HL-60 (cell line): ENCODE results near the gene GNAT1.
A peak's percentile ranks its signal among the peaks of the same experiment; 100 is the strongest.

ENCODE experiments used
- DNase-seq, 2 experiments: peaks; one replicate each; pipeline ENCODE4 v3.0.0-alpha.2; 2010 to 2020; ENCODE audit warnings: low read depth in 1 of 2, low spot score in 1 of 2
- H3K27ac ChIP-seq: fragments of 250-450 bp; sonication (Bioruptor Pico); replicated peaks from 2 replicates; pipeline ENCODE4 v1.5.1; 2020; ENCODE audit warnings: mild to moderate bottlenecking, moderate library complexity
- H3K27me3 ChIP-seq: fragments of 250-450 bp; sonication (Bioruptor Pico); 2 replicates; pipeline ENCODE4 v1.5.1; 2021; ENCODE audit warnings: mild to moderate bottlenecking, moderate library complexity; ENCODE audit not compliant: insufficient read depth, poor library complexity, severe bottlenecking
- H3K4me3 ChIP-seq: replicated peaks from 2 replicates; pipeline ENCODE4 v1.5.1; 2011; ENCODE audit warnings: mild to moderate bottlenecking, control low read depth, low read length; ENCODE audit not compliant: insufficient read depth
- GABPA ChIP-seq: IDR thresholded peaks from 2 replicates; pipeline ENCODE4 v1.6.1; 2012; ENCODE audit warnings: low read depth
- POLR2AphosphoS5 ChIP-seq: IDR thresholded peaks from 2 replicates; pipeline ENCODE4 v1.6.1; 2012; ENCODE audit warnings: low read depth
- SPI1 ChIP-seq: IDR thresholded peaks from 2 replicates; pipeline ENCODE4 v1.6.1; 2012; ENCODE audit warnings: low read depth, mild to moderate bottlenecking, borderline replicate concordance
- TF ChIP-seq, protein P1 (sequence below): IDR thresholded peaks from 2 replicates; pipeline ENCODE4 v1.6.1; 2012; ENCODE audit warnings: low read depth; ENCODE audit not compliant: insufficient replicate concordance
- TF ChIP-seq, protein P2 (sequence below): IDR thresholded peaks from one replicate; pipeline ENCODE4 v1.5.1; 2011; ENCODE audit warnings: low read length, control low read depth, inconsistent platforms; ENCODE audit not compliant: insufficient read depth

Gene GNAT1

DNA sequence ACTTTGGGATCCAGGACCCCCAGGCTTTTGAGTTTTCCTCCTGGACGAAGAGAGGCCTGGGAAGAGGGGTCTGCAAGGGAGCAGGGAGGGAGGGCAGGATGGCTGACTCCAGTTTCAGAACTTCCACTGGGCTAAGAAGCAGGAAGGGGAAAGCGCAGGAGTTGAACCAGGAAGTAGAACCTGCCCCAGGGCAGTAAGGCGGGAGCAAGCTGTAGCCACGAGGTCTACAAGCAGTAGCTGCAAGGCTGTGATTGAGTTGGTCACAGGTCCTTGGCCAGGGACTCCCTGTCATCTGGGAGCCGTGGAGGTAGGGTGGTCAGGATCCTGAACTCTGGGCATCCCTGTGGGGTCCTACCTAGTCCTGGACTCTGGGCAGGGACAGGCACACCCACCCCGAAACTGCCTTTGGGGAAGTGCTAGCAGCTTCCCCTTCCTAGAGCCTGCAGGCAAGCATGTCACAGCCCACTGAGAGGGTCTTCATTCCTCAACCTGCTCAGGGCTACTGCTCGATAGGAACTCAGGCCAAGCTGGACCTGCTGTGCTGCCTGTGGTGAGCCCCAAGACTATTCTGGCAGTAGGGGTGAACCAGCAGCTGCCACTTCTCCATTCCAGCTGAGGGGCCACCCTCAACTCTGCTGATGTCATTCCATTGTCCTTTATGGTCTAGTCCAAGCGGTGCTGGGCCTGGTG lies 38.8 kb downstream of the GNAT1 start:
- Histone ChIP-seq H3K27me3 (no peaks in the 10 kb centered on the region), H3K27ac (peak overlapping the region; percentile 78), H3K4me3 (no peak overlapping the region)
- peak; percentile 42 to 63 for DNase-seq
- TF ChIP-seq, protein P1, sequence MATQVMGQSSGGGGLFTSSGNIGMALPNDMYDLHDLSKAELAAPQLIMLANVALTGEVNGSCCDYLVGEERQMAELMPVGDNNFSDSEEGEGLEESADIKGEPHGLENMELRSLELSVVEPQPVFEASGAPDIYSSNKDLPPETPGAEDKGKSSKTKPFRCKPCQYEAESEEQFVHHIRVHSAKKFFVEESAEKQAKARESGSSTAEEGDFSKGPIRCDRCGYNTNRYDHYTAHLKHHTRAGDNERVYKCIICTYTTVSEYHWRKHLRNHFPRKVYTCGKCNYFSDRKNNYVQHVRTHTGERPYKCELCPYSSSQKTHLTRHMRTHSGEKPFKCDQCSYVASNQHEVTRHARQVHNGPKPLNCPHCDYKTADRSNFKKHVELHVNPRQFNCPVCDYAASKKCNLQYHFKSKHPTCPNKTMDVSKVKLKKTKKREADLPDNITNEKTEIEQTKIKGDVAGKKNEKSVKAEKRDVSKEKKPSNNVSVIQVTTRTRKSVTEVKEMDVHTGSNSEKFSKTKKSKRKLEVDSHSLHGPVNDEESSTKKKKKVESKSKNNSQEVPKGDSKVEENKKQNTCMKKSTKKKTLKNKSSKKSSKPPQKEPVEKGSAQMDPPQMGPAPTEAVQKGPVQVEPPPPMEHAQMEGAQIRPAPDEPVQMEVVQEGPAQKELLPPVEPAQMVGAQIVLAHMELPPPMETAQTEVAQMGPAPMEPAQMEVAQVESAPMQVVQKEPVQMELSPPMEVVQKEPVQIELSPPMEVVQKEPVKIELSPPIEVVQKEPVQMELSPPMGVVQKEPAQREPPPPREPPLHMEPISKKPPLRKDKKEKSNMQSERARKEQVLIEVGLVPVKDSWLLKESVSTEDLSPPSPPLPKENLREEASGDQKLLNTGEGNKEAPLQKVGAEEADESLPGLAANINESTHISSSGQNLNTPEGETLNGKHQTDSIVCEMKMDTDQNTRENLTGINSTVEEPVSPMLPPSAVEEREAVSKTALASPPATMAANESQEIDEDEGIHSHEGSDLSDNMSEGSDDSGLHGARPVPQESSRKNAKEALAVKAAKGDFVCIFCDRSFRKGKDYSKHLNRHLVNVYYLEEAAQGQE = no peak
- TF ChIP-seq SPI1 (peak; percentile 86), GABPA (peak; percentile 68; the same call in 1 of the 2 replicates)

GRCh38 chr3:50230794-50231125 lies 39.4 kb downstream of the GNAT1 start:
- TF ChIP-seq, protein P2, sequence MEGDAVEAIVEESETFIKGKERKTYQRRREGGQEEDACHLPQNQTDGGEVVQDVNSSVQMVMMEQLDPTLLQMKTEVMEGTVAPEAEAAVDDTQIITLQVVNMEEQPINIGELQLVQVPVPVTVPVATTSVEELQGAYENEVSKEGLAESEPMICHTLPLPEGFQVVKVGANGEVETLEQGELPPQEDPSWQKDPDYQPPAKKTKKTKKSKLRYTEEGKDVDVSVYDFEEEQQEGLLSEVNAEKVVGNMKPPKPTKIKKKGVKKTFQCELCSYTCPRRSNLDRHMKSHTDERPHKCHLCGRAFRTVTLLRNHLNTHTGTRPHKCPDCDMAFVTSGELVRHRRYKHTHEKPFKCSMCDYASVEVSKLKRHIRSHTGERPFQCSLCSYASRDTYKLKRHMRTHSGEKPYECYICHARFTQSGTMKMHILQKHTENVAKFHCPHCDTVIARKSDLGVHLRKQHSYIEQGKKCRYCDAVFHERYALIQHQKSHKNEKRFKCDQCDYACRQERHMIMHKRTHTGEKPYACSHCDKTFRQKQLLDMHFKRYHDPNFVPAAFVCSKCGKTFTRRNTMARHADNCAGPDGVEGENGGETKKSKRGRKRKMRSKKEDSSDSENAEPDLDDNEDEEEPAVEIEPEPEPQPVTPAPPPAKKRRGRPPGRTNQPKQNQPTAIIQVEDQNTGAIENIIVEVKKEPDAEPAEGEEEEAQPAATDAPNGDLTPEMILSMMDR = no peak
- no peak for TF ChIP-seq POLR2AphosphoS5
- no peak for TF ChIP-seq SPI1
- TF ChIP-seq GABPA = no peak
- TF ChIP-seq, protein P1 = no peak
- no peaks in the 10 kb centered on the region for H3K27me3 ChIP-seq
- no peak for DNase-seq
- H3K4me3 ChIP-seq = no peak overlapping the region
- H3K27ac ChIP-seq = peak overlapping the region; percentile 78

- Histone ChIP-seq H3K27ac (no peak overlapping the region), H3K27me3 (no peaks in the 10 kb centered on the region), H3K4me3 (no peak overlapping the region)
- TF ChIP-seq, protein P2 = no peak
- TF ChIP-seq, protein P1 = no peak
- no peak for TF ChIP-seq GABPA
- no peak for TF ChIP-seq SPI1
- no peak for TF ChIP-seq POLR2AphosphoS5
- no peak for DNase-seq
Observed at GRCh38 chr3:50231581-50231980, 40.2 kb downstream of the GNAT1 start.
